CD1c-positive myeloid dendritic cell (primary cell): Measurements from ENCODE around the gene PDLIM4.

Experiments used
- DNase-seq: peaks from one replicate; pipeline ENCODE4 v3.0.0-alpha.2; 2016; ENCODE audit errors: extremely low spot score

Gene PDLIM4

GRCh38 chr5:132305420-132305819, 47.9 kb downstream of the PDLIM4 start:
- DNase-seq = no peak

- DNase-seq = no peak
Observed at GRCh38 chr5:132308701-132309100, 51.2 kb downstream of the PDLIM4 start.

GRCh38 chr5:132309679-132310078, 52.2 kb downstream of the PDLIM4 start:
- no peak for DNase-seq

DNA sequence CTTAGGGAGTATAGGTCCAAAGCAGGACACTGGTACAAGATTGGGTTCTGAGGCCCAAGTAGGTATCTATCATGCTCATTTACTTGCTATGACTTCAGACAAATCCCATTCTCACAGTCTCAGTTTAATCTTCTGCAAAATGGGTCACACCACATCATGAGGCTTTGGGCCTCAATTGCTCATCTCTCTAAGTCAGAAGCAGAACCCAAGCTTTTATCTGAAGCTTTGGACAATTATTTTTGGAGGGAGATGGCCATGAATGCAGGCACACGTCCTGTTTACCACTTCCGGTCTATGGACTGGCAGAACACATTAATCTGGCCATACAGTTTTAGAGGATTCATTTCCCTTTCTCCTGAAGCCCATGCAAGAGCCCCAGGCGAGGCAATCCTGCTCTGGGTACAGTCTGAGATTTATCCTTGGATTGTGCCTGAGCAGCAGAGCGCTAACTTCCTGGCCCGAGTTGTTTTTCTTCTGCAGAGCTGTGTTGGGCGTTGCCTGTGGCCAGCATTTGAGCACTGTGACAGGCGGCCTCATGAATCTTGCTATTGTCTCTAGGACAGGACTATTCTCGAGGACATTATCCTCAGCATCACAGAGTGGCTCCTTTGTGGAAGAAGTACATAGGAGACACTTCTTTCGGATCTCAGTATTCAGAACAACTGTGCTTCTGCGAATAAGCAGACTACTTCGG, 52.8 kb downstream of the PDLIM4 start:
- DNase-seq = no peak

- DNase-seq = no peak
Observed at GRCh38 chr5:132313366-132313765, 55.9 kb downstream of the PDLIM4 start.

DNA sequence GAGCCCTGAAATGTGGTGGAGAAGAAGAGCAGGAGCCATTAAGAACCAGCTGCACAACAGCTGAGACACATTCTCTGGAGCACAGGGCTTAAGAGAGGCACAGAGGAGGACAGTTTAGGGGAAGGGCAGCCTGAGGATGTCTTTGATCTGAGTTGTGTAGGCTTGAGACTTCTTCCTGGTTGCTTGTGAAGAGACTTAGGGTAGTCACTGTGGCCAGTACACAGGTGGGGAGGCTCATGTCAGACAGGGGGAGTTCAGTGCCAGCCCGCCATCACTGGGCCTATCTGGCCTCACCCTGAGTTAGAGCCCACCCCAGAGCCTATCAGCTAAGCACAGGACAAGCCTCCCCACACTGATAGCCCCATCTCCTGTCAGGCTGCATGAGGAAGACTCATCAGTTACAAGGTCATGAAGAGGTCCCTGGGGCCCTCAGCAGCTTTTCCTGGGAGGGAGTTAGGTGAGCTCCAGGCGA, 56.5 kb downstream of the PDLIM4 start:
- DNase-seq = no peak

DNA sequence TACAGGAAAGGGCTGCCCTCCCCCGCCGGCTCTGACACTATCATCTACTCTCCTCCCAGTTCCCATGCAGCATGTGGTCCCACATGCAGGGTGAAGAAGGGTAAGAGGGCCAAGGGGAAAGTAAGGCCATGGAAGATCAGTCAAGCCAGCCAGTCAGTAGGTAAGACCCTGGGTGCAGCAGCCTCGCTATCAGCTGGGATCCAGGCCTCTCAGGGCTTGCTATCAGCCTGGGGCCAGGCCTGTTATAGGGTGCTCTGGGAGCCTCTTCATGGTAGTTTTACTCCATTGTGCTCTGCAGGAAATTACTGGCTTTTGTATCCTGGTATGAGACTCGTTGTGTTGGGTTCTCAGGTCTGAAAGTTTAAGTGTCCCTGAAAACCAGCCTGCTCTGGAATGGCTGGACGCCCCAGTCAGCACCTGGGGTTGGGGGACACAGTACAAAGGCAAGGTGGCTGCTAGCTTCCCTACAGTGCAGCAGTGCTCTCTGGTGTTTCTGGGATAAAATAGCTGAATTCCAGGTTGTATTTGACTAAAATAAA, 58.1 kb downstream of the PDLIM4 start:
- DNase-seq = no peak

DNA sequence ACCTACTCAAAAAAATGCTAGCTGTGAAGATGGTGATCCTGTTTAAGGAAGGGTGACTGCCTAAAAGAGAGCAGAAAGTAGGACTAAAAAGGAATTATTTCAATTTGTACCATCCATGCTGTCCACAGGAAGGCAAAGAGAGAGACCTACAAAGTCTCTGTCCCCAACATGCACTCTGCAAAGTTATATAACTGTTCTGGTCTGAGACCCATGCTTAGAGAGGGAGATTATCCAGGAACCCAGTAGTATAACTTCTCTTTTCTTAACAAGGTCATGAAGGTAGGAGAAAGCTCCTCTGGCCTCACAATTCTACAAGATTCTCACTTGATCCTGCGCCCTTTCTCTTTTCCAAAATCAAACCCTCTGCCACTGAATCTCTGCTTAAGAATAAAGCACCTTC, 62.5 kb downstream of the PDLIM4 start:
- DNase-seq = no peak

DNA sequence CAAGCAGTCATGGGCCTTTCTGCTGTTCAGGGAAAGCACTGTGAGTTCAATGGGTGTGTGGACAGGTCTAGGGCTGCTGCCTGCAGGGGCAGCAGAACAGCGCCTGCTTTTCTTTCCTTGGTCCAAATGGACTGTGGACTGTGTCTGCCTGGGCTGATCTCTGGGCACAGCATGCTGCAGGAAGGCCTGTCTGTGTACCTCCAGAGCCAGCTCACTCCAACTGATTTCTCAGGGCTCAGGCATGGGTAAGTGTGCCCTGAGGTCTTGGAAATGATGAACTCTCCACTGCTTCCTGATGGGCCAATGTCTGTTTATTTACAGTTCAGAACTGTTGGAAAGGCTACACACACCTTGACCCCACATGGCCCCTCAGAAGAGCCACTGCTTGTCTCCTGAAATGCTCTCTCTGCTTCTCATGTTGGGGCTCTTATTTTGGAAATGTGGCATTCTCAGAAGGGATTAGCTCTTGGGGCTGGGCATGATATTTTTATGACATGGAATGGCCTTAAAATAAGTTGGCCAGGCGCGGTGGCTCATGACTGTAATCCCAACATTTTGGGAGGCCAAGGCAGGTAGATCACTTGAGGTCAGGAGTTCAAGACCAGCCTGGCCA, 63.7 kb downstream of the PDLIM4 start:
- DNase-seq = no peak

DNA sequence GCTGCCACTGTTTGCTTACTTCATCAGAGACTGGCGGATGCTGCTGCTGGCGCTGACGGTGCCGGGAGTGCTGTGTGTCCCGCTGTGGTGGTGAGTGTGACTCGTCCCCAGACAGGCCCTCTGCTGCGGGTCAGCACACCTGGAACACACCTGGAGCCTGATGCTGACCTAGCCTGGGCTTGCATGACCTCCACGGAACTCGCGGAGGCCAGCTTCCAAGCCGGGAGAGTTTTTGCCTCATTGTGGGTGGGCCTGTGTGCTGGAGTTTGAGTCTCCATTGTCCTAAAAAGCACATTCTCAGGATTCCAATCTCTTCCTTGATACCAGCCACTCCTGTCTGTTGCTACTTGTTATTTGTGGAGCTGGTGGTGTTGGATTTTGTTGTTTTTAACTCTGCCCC, 64.8 kb downstream of the PDLIM4 start:
- DNase-seq = no peak
